Heart right ventricle (tissue), 16 donors: ENCODE results near the gene CACNA2D1. TPM values are rescaled to one million over a fixed set of nuclear protein-coding genes. Genes with fewer than 3 reads are reported as not detected.
A peak's percentile ranks its signal among the peaks of the same experiment; 100 is the strongest.

Experiments used
- ATAC-seq, 8 donors: fragments of 200-7000 bp; cut with Tn5 transposase; one replicate each; pipeline ENCODE4 v1.9.1; 2020; ENCODE audit warnings: mild to moderate bottlenecking in 8 of 8, moderate library complexity in 8 of 8, moderate number of reproducible peaks in 1 of 8
- DNase-seq, 2 donors: peaks; one replicate each; pipeline ENCODE4 v3.0.0-alpha.2; 2020
- H3K27ac ChIP-seq, 10 donors: fragments of 200-600 bp; sonication (generic) in 2 of 10; one replicate each; pipeline versions ENCODE4 v1.5.0 to v1.8.0; 2020 to 2022; ENCODE audit warnings: mild to moderate bottlenecking in 3 of 10
- H3K27me3 ChIP-seq, 7 donors: fragments of 200-600 bp; one replicate each; pipeline ENCODE4 v1.8.0; 2021 to 2022; ENCODE audit warnings: mild to moderate bottlenecking in 2 of 7
- H3K36me3 ChIP-seq, 9 donors: fragments of 200-600 bp; sonication (generic) in 1 of 9; one replicate each; pipeline versions ENCODE4 v1.5.0 to v1.8.0; 2020 to 2022; ENCODE audit warnings: mild to moderate bottlenecking in 2 of 9
- H3K4me1 ChIP-seq, 9 donors: fragments of 200-600 bp; sonication (generic) in 1 of 9; one replicate each; pipeline versions ENCODE4 v1.5.0 to v1.8.0; 2020 to 2022; ENCODE audit warnings: mild to moderate bottlenecking in 4 of 9
- H3K4me3 ChIP-seq, 10 donors: fragments of 200-600 bp; sonication (generic) in 2 of 10; one replicate each; pipeline versions ENCODE4 v1.5.0 to v1.8.0; 2020 to 2022; ENCODE audit warnings: mild to moderate bottlenecking in 7 of 10, moderate library complexity in 2 of 10
- H3K9me3 ChIP-seq, 11 donors: fragments of 200-600 bp in 10 of 11; sonication (generic) in 2 of 11; one replicate each; pipeline versions ENCODE4 v1.5.0 to v1.8.0; 2013 to 2022; ENCODE audit warnings: mild to moderate bottlenecking in 2 of 11, control low read depth in 1 of 11, moderate library complexity in 1 of 11
- CTCF ChIP-seq, 9 donors: fragments of 200-600 bp; sonication (generic) in 2 of 9; IDR thresholded peaks; one replicate each; pipeline versions ENCODE4 v1.5.0 to v1.8.0; 2021 to 2022; ENCODE audit warnings: antibody characterized with exemption in 9 of 9, mild to moderate bottlenecking in 5 of 9, moderate library complexity in 1 of 9
- WGBS, 2 donors: extraction: QIAGEN DNeasy Blood & Tissue Kit; methylation state at CpG; one replicate each; pipeline ENCODE4 v1.1.7; 2013; ENCODE audit warnings: inconsistent platforms in 1 of 2; 5-methylcytosine and 5-hydroxymethylcytosine counted together
- intact Hi-C, 10 donors: fragments of 100-400 bp; cut with DNase I; formaldehyde crosslinking; loops; one replicate each; pipeline versions ENCODE4 v1.11.1 to v1.14.2; 2022
- polyA plus RNA-seq, 2 donors: library from polyadenylated mRNA; stranded (reverse); fragments of 200-250 nt; gene quantifications; one replicate each; pipeline ENCODE4 v1.2.3, GENCODE V29; 2013
- total RNA-seq, 10 donors: library from RNA; stranded (reverse); fragmentation: NEBNext Ultra II Directional in 3 of 10; extraction: Animal tissue kit (Norgen Biotek cat#: 25700) in 3 of 10; gene quantifications; one replicate each; pipeline versions ENCODE4 v1.2.1 to v1.2.4, GENCODE V29; 2021 to 2023
- donor health status: Arrhythmogenic right ventricular cardiomyopathy.
- donor health status: ischemic (EF 13 %, LVEDD 7.1; RV severe dilation, severe dysfunction).
- donor health status: healthy with polysubstance abuse.
- donor health status: DM: no; HTN: yes; CAD: no.
- donor health status: DM: no; HTN: no; CAD: no.
- donor health status: ischemic (EF 25% LVEDD 6.9; RV normal size, moderate dysfunction).
- donor health status: ischemic (EF 25% LVEDD 5.7; RV mildly dilated, moderate dysfunction).
- donor health status: healthy.
- donor health status: DM: yes; HTN: yes; CAD: no.
- donor health status: Ischemic cardiomyopathy.
- donor health status: ischemic (EF 35%, LVEDD 5.7; RV mildly dilated, moderate dysfunction).
- donor health status: nonischemic (EF 11% LVEDD 7.7; RV severe dilation, severe dysfunction).
- donor health status: DM: yes; HTN: yes; CAD: no.
- donor health status: PGD.
- donor health status: ischemic (EF 29% LVEDD 5.4; RV normal size, mild dysfunction).
- donor health status: nonischemic (EF 23%, LVEDD 6.1; RV moderate dilation, normal function).

Gene CACNA2D1
- total and polyA plus RNA-seq, 12 donors: 7.0 to 131 (median 69.3) TPM

- TF ChIP-seq CTCF (IDR thresholded peaks at IDR 0.05): no peak
- peak in 5 of 8 donors; percentile 31 to 72 (median 49) for ATAC-seq
- no peak overlapping the region for H3K27ac ChIP-seq
- 41 to 52% methylated on average over 4 of the region's 4 CpGs for WGBS, 2 donors
- no peak for DNase-seq
- intact Hi-C loops: no loop called here
- peaks cover 0 to 31% (median 12%) of the 10 kb centered on the region in 9 donors for H3K4me1 ChIP-seq
- H3K9me3 ChIP-seq: no peaks in the 10 kb centered on the region
- no peaks in the 10 kb centered on the region for H3K36me3 ChIP-seq
- H3K27me3 ChIP-seq: no peaks in the 10 kb centered on the region
- no peak overlapping the region for H3K4me3 ChIP-seq
Measured at GRCh38 chr7:82050792-82051191, 392.8 kb downstream of the CACNA2D1 start.

GRCh38 chr7:82049891-82050533 is 393.6 kb downstream of the CACNA2D1 start:
- TF ChIP-seq CTCF (IDR thresholded peaks at IDR 0.05): no peak
- ATAC-seq: peak in 6 of 8 donors; percentile 44 to 72 (median 62)
- DNase-seq: no peak

GRCh38 chr7:82049442-82049841 is 394.1 kb downstream of the CACNA2D1 start:
- Histone ChIP-seq H3K4me1 (peaks cover 0 to 31% (median 15%) of the 10 kb centered on the region in 9 donors), H3K9me3 (no peaks in the 10 kb centered on the region), H3K27me3 (no peaks in the 10 kb centered on the region), H3K27ac (peak overlapping the region in 2 of 10 donors; percentile 2 to 32), H3K4me3 (no peak overlapping the region), H3K36me3 (no peaks in the 10 kb centered on the region)
- TF ChIP-seq CTCF (IDR thresholded peaks at IDR 0.05): no peak
- intact Hi-C loops: loop anchor here in 6 of 10 donors (5.0 to 10.0 kb wide), 6 partner anchors 185 to 678 kb away; no protein-coding TSS in a partner anchor
- WGBS, 2 donors: 66 to 73% methylated on average over 5 of the region's 5 CpGs
- no peak for DNase-seq
- ATAC-seq: peak in 4 of 8 donors; percentile 41 to 48 (median 43)

More at GRCh38 chr7:82049891-82050533, 393.6 kb downstream of the CACNA2D1 start:
- H3K9me3 ChIP-seq: no peaks in the 10 kb centered on the region
- no peaks in the 10 kb centered on the region for H3K36me3 ChIP-seq
- H3K4me1 ChIP-seq: peaks cover 0 to 31% (median 12%) of the 10 kb centered on the region in 9 donors
- H3K4me3 ChIP-seq: no peak overlapping the region
- no peaks in the 10 kb centered on the region for H3K27me3 ChIP-seq
- peak overlapping the region in 2 of 10 donors; percentile 2 to 32 for H3K27ac ChIP-seq
- 79 to 89% methylated on average over 1 of the region's 1 CpG for WGBS, 2 donors
- intact Hi-C loops: loop anchor here in 6 of 10 donors (5.0 to 10.0 kb wide), 6 partner anchors 185 to 677 kb away; no protein-coding TSS in a partner anchor

- DNase-seq: peak in 1 of 2 donors; percentile 42
- peak in 5 of 8 donors; percentile 42 to 65 (median 55) for ATAC-seq
- Histone ChIP-seq H3K4me1 (peaks cover 0 to 15% (median 5%) of the 10 kb centered on the region in 9 donors), H3K4me3 (no peak overlapping the region), H3K27me3 (no peaks in the 10 kb centered on the region), H3K9me3 (no peaks in the 10 kb centered on the region), H3K36me3 (peaks cover 0 to 6% (median 0%) of the 10 kb centered on the region in 9 donors), H3K27ac (no peak overlapping the region)
- intact Hi-C loops: loop anchor here in 9 of 10 donors (1.0 to 10.0 kb wide), 11 partner anchors 190 to 683 kb away; no protein-coding TSS in a partner anchor
- peak; percentile 35 to 83 (median 75) for TF ChIP-seq CTCF (IDR thresholded peaks at IDR 0.05)
- 7 to 19% methylated on average over 2 of the region's 2 CpGs for WGBS, 2 donors
Measured at GRCh38 chr7:82044497-82045080, 399.0 kb downstream of the CACNA2D1 start.
